GM23338 (cell line): Measurements from ENCODE around the gene DDX49. TPM values are rescaled to one million over a fixed set of nuclear protein-coding genes. Genes with fewer than 3 reads are reported as not detected.

Source experiments
- ATAC-seq: fragments of 200-7000 bp; cut with Tn5 transposase; 3 replicates; pipeline ENCODE4 v1.9.1; 2020
- DNase-seq: peaks from one replicate; pipeline ENCODE4 v3.0.0-alpha.2; 2015; ENCODE audit warnings: low spot score
- H2AFZ ChIP-seq: fragments of 200-600 bp; sonication (generic); 2 replicates; pipeline ENCODE4 v1.8.0; 2016; ENCODE audit warnings: antibody characterized with exemption, mild to moderate bottlenecking, moderate library complexity
- H3F3A ChIP-seq: fragments of 200-600 bp; sonication (generic); replicated peaks from 2 replicates; pipeline ENCODE4 v1.8.0; 2017; ENCODE audit warnings: antibody characterized with exemption, mixed run types, low read depth
- H3K27ac ChIP-seq: fragments of 200-600 bp; sonication (generic); 2 replicates; pipeline ENCODE4 v1.6.1; 2016; ENCODE audit warnings: low read depth
- H3K27me3 ChIP-seq: fragments of 200-600 bp; sonication (generic); 2 replicates; pipeline ENCODE4 v1.8.0; 2016; ENCODE audit warnings: mild to moderate bottlenecking, mixed run types, moderate library complexity; ENCODE audit not compliant: insufficient read depth
- H3K36me3 ChIP-seq: fragments of 200-600 bp; sonication (generic); 2 replicates; pipeline ENCODE4 v1.8.0; 2016; ENCODE audit warnings: mild to moderate bottlenecking; ENCODE audit not compliant: insufficient read depth
- H3K4me1 ChIP-seq: fragments of 200-600 bp; sonication (generic); 2 replicates; pipeline ENCODE4 v1.8.0; 2016; ENCODE audit warnings: mild to moderate bottlenecking, moderate library complexity; ENCODE audit not compliant: insufficient read depth
- H3K4me2 ChIP-seq: fragments of 200-600 bp; sonication (generic); 2 replicates; pipeline ENCODE4 v1.7.1; 2017; ENCODE audit warnings: mixed run types
- H3K4me3 ChIP-seq: fragments of 200-600 bp; sonication (generic); 2 replicates; pipeline ENCODE4 v1.6.1; 2016; ENCODE audit warnings: mixed run types
- H3K79me2 ChIP-seq: fragments of 200-600 bp; sonication (generic); replicated peaks from 2 replicates; pipeline ENCODE4 v1.8.0; 2017; ENCODE audit warnings: mild to moderate bottlenecking; ENCODE audit not compliant: insufficient read depth
- H3K9me2 ChIP-seq: fragments of 200-600 bp; sonication (generic); 2 replicates; pipeline ENCODE4 v1.8.0; 2017; ENCODE audit not compliant: insufficient read depth
- H4K20me1 ChIP-seq: fragments of 200-600 bp; sonication (generic); replicated peaks from 2 replicates; pipeline ENCODE4 v1.8.0; 2017; ENCODE audit warnings: mild to moderate bottlenecking; ENCODE audit not compliant: insufficient read depth
- H3K27ac Mint-ChIP-seq: 2 replicates; pipeline ENCODE4 v1.8.0; 2020; ENCODE audit warnings: inconsistent platforms, mild to moderate bottlenecking, moderate library complexity, mixed read lengths
- H3K27me3 Mint-ChIP-seq: 3 replicates; pipeline ENCODE4 v1.8.0; 2022; ENCODE audit warnings: low read depth, mild to moderate bottlenecking, moderate library complexity, mixed read lengths, inconsistent platforms; ENCODE audit not compliant: insufficient read depth, poor library complexity
- H3K36me3 Mint-ChIP-seq: 3 replicates; pipeline ENCODE4 v1.8.0; 2021; ENCODE audit warnings: low read depth, mild to moderate bottlenecking, inconsistent platforms, moderate library complexity, mixed read lengths
- H3K4me1 Mint-ChIP-seq: 3 replicates; pipeline ENCODE4 v1.8.0; 2020; ENCODE audit warnings: mild to moderate bottlenecking, inconsistent platforms, mixed read lengths
- H3K4me3 Mint-ChIP-seq: 3 replicates; pipeline ENCODE4 v1.8.0; 2021; ENCODE audit warnings: moderate library complexity, mild to moderate bottlenecking, inconsistent platforms, mixed read lengths
- H3K9me3 Mint-ChIP-seq: 3 replicates; pipeline ENCODE4 v1.8.0; 2020; ENCODE audit warnings: moderate library complexity, mild to moderate bottlenecking, inconsistent platforms, mixed read lengths
- EZH2phosphoT487 ChIP-seq: fragments of 200-600 bp; sonication (generic); IDR thresholded peaks from one replicate; pipeline ENCODE4 v1.8.1; 2018; ENCODE audit warnings: antibody characterized with exemption; ENCODE audit not compliant: unreplicated experiment
- NANOG ChIP-seq: IDR thresholded peaks from 2 replicates; pipeline ENCODE4 v1.6.1; 2016; ENCODE audit warnings: antibody characterized with exemption, borderline replicate concordance
- POLR2AphosphoS5 ChIP-seq: IDR thresholded peaks from 2 replicates; pipeline ENCODE4 v1.6.1; 2016; ENCODE audit warnings: antibody characterized with exemption, low read depth
- STAT1 ChIP-seq: IDR thresholded peaks from one replicate; pipeline ENCODE4 v1.6.1; 2016; ENCODE audit warnings: antibody characterized with exemption; ENCODE audit not compliant: unreplicated experiment
- polyA plus RNA-seq: library from polyadenylated mRNA; unstranded; fragments of >200 nt; fragmentation: Nextera tagmentation; extraction: Ambion mirVana; gene quantifications from 2 replicates; pipeline ENCODE4 v1.2.1, GENCODE V29; 2016
- total RNA-seq: library from RNA; depleted of rRNA; stranded (reverse); fragments of >200 nt; shearing (Covaris generic); gene quantifications from 2 replicates; pipeline ENCODE4 v1.2.3, GENCODE V29; 2014
- TF ChIP-seq, protein P1 (sequence below): fragments of 250-450 bp; sonication (Bioruptor Pico); IDR thresholded peaks from 2 replicates; pipeline ENCODE4 v1.5.0; 2020; ENCODE audit warnings: mild to moderate bottlenecking, moderate library complexity

Gene DDX49
- total and polyA plus RNA-seq, 2 experiments from 2014 or later, result 40.2 to 75.3 TPM

DNA sequence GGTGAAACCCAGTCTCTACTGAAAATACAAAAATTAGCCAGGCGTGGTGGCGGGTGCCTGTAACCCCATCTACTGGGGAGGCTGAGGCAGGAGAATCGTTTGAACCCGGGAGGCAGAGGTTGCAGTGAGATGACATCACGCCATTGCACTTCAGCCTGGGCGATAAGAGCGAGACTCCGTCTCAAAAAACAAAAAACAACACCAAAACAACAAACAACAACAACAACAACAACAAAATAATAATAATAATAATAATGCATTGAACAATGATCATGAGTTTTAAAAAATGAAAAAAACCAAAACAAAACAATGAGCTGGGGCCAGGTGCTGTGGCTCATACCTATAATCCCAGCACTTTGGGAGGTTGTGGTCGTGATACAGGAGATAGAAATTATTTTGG lies 44.6 kb downstream of the DDX49 start:
- TF ChIP-seq STAT1, result no peak
- TF ChIP-seq EZH2phosphoT487, result no peak
- TF ChIP-seq NANOG, result no peak
- H3F3A ChIP-seq, result peaks cover 7% of the 10 kb centered on the region; the same call in 1 of the 2 replicates
- H3K79me2 ChIP-seq, result no peaks in the 10 kb centered on the region
- H3K36me3 ChIP-seq, result no peaks in the 10 kb centered on the region
- DNase-seq, result no peak
- H3K4me2 ChIP-seq, result no peak overlapping the region
- no peak overlapping the region for H3K27ac ChIP-seq
- Mint-ChIP-seq H3K4me3 (no peak overlapping the region), H3K9me3 (peaks cover 3% of the 10 kb centered on the region; the same call in 2 of the 3 replicates), H3K4me1 (peaks cover 8% of the 10 kb centered on the region), H3K36me3 (no peaks in the 10 kb centered on the region), H3K27me3 (peaks cover 15% of the 10 kb centered on the region), H3K27ac (no peak overlapping the region)
- no peaks in the 10 kb centered on the region for H4K20me1 ChIP-seq
- no peak for ATAC-seq
- no peak overlapping the region for H3K4me3 ChIP-seq
- peaks cover 3% of the 10 kb centered on the region for H3K4me1 ChIP-seq
- no peaks in the 10 kb centered on the region for H3K9me2 ChIP-seq
- no peak overlapping the region for H2AFZ ChIP-seq
- H3K27me3 ChIP-seq, result no peaks in the 10 kb centered on the region

- Mint-ChIP-seq H3K4me1 (peaks cover 7% of the 10 kb centered on the region), H3K9me3 (peaks cover 6% of the 10 kb centered on the region; the same call in 2 of the 3 replicates), H3K27ac (peak overlapping the region; percentile 52; the same call in 1 of the 2 replicates), H3K36me3 (no peaks in the 10 kb centered on the region), H3K4me3 (no peak overlapping the region; the same call in 2 of the 3 replicates), H3K27me3 (peaks cover 14% of the 10 kb centered on the region)
- ATAC-seq (peak; percentile 27), DNase-seq (peak; percentile 77)
- H4K20me1 ChIP-seq, result no peaks in the 10 kb centered on the region
- no peak overlapping the region for H3K4me2 ChIP-seq
- TF ChIP-seq, protein P1, sequence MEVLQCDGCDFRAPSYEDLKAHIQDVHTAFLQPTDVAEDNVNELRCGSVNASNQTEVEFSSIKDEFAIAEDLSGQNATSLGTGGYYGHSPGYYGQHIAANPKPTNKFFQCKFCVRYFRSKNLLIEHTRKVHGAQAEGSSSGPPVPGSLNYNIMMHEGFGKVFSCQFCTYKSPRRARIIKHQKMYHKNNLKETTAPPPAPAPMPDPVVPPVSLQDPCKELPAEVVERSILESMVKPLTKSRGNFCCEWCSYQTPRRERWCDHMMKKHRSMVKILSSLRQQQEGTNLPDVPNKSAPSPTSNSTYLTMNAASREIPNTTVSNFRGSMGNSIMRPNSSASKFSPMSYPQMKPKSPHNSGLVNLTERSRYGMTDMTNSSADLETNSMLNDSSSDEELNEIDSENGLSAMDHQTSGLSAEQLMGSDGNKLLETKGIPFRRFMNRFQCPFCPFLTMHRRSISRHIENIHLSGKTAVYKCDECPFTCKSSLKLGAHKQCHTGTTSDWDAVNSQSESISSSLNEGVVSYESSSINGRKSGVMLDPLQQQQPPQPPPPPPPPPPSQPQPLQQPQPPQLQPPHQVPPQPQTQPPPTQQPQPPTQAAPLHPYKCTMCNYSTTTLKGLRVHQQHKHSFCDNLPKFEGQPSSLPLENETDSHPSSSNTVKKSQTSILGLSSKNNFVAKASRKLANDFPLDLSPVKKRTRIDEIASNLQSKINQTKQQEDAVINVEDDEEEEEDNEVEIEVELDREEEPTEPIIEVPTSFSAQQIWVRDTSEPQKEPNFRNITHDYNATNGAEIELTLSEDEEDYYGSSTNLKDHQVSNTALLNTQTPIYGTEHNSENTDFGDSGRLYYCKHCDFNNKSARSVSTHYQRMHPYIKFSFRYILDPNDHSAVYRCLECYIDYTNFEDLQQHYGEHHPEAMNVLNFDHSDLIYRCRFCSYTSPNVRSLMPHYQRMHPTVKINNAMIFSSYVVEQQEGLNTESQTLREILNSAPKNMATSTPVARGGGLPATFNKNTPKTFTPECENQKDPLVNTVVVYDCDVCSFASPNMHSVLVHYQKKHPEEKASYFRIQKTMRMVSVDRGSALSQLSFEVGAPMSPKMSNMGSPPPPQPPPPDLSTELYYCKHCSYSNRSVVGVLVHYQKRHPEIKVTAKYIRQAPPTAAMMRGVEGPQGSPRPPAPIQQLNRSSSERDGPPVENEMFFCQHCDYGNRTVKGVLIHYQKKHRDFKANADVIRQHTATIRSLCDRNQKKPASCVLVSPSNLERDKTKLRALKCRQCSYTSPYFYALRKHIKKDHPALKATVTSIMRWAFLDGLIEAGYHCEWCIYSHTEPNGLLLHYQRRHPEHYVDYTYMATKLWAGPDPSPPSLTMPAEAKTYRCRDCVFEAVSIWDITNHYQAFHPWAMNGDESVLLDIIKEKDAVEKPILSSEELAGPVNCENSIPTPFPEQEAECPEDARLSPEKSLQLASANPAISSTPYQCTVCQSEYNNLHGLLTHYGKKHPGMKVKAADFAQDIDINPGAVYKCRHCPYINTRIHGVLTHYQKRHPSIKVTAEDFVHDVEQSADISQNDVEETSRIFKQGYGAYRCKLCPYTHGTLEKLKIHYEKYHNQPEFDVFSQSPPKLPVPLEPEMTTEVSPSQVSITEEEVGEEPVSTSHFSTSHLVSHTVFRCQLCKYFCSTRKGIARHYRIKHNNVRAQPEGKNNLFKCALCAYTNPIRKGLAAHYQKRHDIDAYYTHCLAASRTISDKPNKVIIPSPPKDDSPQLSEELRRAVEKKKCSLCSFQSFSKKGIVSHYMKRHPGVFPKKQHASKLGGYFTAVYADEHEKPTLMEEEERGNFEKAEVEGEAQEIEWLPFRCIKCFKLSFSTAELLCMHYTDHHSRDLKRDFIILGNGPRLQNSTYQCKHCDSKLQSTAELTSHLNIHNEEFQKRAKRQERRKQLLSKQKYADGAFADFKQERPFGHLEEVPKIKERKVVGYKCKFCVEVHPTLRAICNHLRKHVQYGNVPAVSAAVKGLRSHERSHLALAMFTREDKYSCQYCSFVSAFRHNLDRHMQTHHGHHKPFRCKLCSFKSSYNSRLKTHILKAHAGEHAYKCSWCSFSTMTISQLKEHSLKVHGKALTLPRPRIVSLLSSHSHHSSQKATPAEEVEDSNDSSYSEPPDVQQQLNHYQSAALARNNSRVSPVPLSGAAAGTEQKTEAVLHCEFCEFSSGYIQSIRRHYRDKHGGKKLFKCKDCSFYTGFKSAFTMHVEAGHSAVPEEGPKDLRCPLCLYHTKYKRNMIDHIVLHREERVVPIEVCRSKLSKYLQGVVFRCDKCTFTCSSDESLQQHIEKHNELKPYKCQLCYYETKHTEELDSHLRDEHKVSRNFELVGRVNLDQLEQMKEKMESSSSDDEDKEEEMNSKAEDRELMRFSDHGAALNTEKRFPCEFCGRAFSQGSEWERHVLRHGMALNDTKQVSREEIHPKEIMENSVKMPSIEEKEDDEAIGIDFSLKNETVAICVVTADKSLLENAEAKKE (CRISPR knock-in tag), result no peak
- peak; percentile 41; the same call in 1 of the 2 replicates for TF ChIP-seq POLR2AphosphoS5
- H3K9me2 ChIP-seq, result no peaks in the 10 kb centered on the region
- peaks cover 5% of the 10 kb centered on the region; the same call in 1 of the 2 replicates for H3F3A ChIP-seq
- no peak overlapping the region for H2AFZ ChIP-seq
- no peaks in the 10 kb centered on the region for H3K36me3 ChIP-seq
- H3K4me3 ChIP-seq, result no peak overlapping the region
- H3K4me1 ChIP-seq, result peaks cover 1% of the 10 kb centered on the region
- H3K79me2 ChIP-seq, result no peaks in the 10 kb centered on the region
- H3K27ac ChIP-seq, result peak overlapping the region; percentile 24; the same call in 1 of the 2 replicates
- no peaks in the 10 kb centered on the region for H3K27me3 ChIP-seq
Observed at GRCh38 chr19:18966307-18966706, 46.8 kb downstream of the DDX49 start.
